ENCODE data around the gene JPT2. TPM values are rescaled to one million over a fixed set of nuclear protein-coding genes. Genes with fewer than 3 reads are reported as not detected.

JPT2 gene
- total RNA-seq, 1 donor from 2014 or later: 132 TPM

- Mint-ChIP-seq H3K36me3 (peaks cover 18% of the 10 kb centered on the region), H3K4me1 (ENCODE audit: unreplicated experiment) (no peaks in the 10 kb centered on the region), H3K9me3 (no peaks in the 10 kb centered on the region), H3K4me3 (no peak overlapping the region), H3K27ac (no peak overlapping the region), H3K27me3 (no peaks in the 10 kb centered on the region)
- DNase-seq (ENCODE audit: extremely low spot score, unreplicated experiment): no peak
- TF ChIP-seq CTCF (conservative IDR thresholded peaks at IDR 0.05): no peak
Observed at GRCh38 chr16:1665829-1666228, 12.2 kb upstream of the JPT2 start.

- no peak for TF ChIP-seq CTCF (conservative IDR thresholded peaks at IDR 0.05)
- no peak overlapping the region for H3K27ac Mint-ChIP-seq
- no peaks in the 10 kb centered on the region for H3K4me1 Mint-ChIP-seq (ENCODE audit: unreplicated experiment)
- no peaks in the 10 kb centered on the region for H3K9me3 Mint-ChIP-seq
- no peak for DNase-seq (ENCODE audit: extremely low spot score, unreplicated experiment)
- H3K4me3 Mint-ChIP-seq: no peak overlapping the region
- H3K27me3 Mint-ChIP-seq: no peaks in the 10 kb centered on the region
- peaks cover 18% of the 10 kb centered on the region for H3K36me3 Mint-ChIP-seq
Observed at GRCh38 chr16:1666316-1666715, 11.8 kb upstream of the JPT2 start.

- peaks cover 26% of the 10 kb centered on the region for H3K36me3 Mint-ChIP-seq
- no peaks in the 10 kb centered on the region for H3K9me3 Mint-ChIP-seq
- no peaks in the 10 kb centered on the region for H3K4me1 Mint-ChIP-seq (ENCODE audit: unreplicated experiment)
- no peak overlapping the region for H3K4me3 Mint-ChIP-seq
- no peaks in the 10 kb centered on the region for H3K27me3 Mint-ChIP-seq
- no peak for DNase-seq (ENCODE audit: extremely low spot score, unreplicated experiment)
- TF ChIP-seq CTCF (conservative IDR thresholded peaks at IDR 0.05): no peak
- no peak overlapping the region for H3K27ac Mint-ChIP-seq
Observed at GRCh38 chr16:1667271-1667670, 10.8 kb upstream of the JPT2 start.

GRCh38 chr16:1667916-1668315 is 10.2 kb upstream of the JPT2 start:
- Mint-ChIP-seq H3K36me3 (peaks cover 25% of the 10 kb centered on the region), H3K4me3 (no peak overlapping the region), H3K27ac (no peak overlapping the region), H3K4me1 (ENCODE audit: unreplicated experiment) (no peaks in the 10 kb centered on the region), H3K27me3 (no peaks in the 10 kb centered on the region), H3K9me3 (no peaks in the 10 kb centered on the region)
- no peak for DNase-seq (ENCODE audit: extremely low spot score, unreplicated experiment)
- TF ChIP-seq CTCF (conservative IDR thresholded peaks at IDR 0.05): no peak

GRCh38 chr16:1668612-1669319 is 9.3 kb upstream of the JPT2 start:
- no peaks in the 10 kb centered on the region for H3K9me3 Mint-ChIP-seq
- H3K27me3 Mint-ChIP-seq: no peaks in the 10 kb centered on the region
- no peak overlapping the region for H3K4me3 Mint-ChIP-seq
- no peak for TF ChIP-seq CTCF (conservative IDR thresholded peaks at IDR 0.05)
- H3K4me1 Mint-ChIP-seq (ENCODE audit: unreplicated experiment): no peaks in the 10 kb centered on the region
- DNase-seq (ENCODE audit: extremely low spot score, unreplicated experiment): no peak
- peaks cover 22% of the 10 kb centered on the region for H3K36me3 Mint-ChIP-seq
- H3K27ac Mint-ChIP-seq: no peak overlapping the region
